Mononuclear cell (primary cell): ENCODE results near the gene SH2D1B. TPM values are rescaled to one million over a fixed set of nuclear protein-coding genes. Genes with fewer than 3 reads are reported as not detected.
"Not testable (repeated sequence)": the region's sequence is repeated elsewhere in the genome, so short reads cannot be mapped to it uniquely, and the experiment has no call there.

Experiments
- H3K27me3 ChIP-seq: 2 replicates; pipeline ENCODE4 v1.6.0; 2011; ENCODE audit warnings: low read length, control low read depth; ENCODE audit not compliant: insufficient read depth
- H3K4me1 ChIP-seq: 2 replicates; pipeline ENCODE4 v1.5.1; 2011; ENCODE audit warnings: mild to moderate bottlenecking, low read length, control low read depth; ENCODE audit not compliant: insufficient read depth
- H3K4me3 ChIP-seq: 2 replicates; pipeline ENCODE4 v1.5.1; 2011; ENCODE audit warnings: mild to moderate bottlenecking, low read length, moderate library complexity
- H3K9me3 ChIP-seq: 2 replicates; pipeline ENCODE4 v1.5.1; 2011; ENCODE audit warnings: low read depth, mild to moderate bottlenecking, control low read depth, low read length
- total RNA-seq: library from RNA; depleted of rRNA; stranded (reverse); fragments of >200 nt; gene quantifications from one replicate; pipeline ENCODE4 v1.2.3, GENCODE V29; 2012

Gene SH2D1B, protein sequence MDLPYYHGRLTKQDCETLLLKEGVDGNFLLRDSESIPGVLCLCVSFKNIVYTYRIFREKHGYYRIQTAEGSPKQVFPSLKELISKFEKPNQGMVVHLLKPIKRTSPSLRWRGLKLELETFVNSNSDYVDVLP
- 14.0 TPM for total RNA-seq

DNA sequence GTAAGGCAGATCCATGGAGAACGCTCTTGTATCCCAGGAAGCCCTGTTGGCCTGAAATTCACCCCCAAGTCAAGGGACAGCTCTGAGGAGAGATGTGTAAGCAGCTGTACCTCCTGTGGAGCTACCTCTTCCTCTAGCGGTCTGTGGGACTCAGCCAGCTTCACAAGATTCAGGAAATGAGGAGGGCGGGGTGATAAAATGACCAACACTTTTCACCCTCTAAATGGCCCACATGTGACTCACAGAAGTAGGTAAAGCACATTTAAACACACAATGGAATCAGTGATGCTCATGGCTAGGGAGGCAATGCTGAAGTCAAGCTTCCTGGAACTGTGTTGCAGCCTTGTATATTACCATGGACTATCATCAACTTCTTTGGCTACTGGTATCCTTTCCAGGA lies at the start of gene SH2D1B:
TSS of gene SH2D1B (minus strand) at position 135 of the 400 bp plus-strand sequence. CDS start at position 15, 120 bp downstream.
- peak within 1 kb of the TSS; percentile 23 for H3K4me3 ChIP-seq
- no peaks in the 10 kb centered on the region for H3K27me3 ChIP-seq
- no peaks in the 10 kb centered on the region for H3K9me3 ChIP-seq
- peaks cover 19% of the 10 kb centered on the region for H3K4me1 ChIP-seq

DNA sequence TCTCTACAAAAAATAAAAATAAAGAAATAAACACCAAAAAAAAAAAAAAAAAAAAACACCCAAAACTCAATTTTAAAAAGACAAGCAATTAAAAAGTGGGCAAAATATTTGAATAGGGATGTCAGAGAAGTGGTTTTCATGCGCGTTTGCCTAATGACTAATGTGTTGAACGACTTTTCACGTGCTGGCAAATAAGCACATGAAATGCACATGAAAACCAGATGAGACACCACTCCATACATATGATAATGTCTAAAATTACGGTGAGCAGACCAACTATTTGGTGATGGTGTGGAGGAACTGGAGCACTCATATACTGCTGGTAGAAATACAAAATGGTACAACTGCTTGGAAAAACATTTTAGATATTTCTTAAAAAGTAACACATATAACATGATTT lies 46.3 kb upstream of the SH2D1B start:
- no peak overlapping the region for H3K4me3 ChIP-seq
- no peaks in the 10 kb centered on the region for H3K9me3 ChIP-seq
- H3K4me1 ChIP-seq, result no peaks in the 10 kb centered on the region
- H3K27me3 ChIP-seq, result no peaks in the 10 kb centered on the region

DNA sequence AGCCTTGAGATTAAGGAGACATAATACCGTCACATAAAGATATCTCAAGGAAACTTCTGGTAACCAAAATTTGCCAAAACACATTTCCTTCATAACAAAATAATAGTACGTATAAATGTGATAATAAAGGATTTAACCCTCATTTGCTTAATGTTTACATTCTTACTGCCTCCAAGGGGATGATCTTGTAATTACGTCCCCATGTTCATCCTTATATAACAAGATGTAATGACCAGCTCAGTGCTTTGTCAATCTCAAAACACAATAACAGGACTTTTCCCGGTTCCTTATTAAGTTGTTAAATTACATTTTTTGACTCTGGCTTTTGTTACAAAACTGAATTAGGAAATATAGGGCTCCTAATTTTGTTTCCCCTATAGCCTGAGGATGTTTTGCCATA lies 44.4 kb upstream of the SH2D1B start:
- H3K27me3 ChIP-seq, result no peaks in the 10 kb centered on the region
- no peak overlapping the region for H3K4me3 ChIP-seq
- no peaks in the 10 kb centered on the region for H3K9me3 ChIP-seq
- no peaks in the 10 kb centered on the region for H3K4me1 ChIP-seq

DNA sequence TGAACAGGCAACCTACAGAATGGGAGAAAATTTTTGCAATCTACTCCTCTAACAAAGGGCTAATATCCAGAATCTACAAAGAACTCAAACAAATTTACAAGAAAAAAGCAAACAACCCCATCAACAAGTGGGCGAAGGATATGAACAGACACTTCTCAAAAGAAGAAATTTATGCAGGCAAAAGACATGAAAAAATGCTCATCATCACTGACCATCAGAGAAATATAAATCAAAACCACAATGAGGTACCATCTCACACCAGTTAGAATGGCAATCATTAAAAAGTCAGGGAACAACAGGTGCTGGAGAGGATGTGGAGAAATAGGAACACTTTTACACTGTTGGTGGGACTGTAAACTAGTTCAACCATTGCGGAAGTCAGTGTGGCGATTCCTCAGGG lies 42.4 kb upstream of the SH2D1B start:
- not testable (repeated sequence) for H3K27me3 ChIP-seq, H3K4me3 ChIP-seq, H3K9me3 ChIP-seq, H3K4me1 ChIP-seq

DNA sequence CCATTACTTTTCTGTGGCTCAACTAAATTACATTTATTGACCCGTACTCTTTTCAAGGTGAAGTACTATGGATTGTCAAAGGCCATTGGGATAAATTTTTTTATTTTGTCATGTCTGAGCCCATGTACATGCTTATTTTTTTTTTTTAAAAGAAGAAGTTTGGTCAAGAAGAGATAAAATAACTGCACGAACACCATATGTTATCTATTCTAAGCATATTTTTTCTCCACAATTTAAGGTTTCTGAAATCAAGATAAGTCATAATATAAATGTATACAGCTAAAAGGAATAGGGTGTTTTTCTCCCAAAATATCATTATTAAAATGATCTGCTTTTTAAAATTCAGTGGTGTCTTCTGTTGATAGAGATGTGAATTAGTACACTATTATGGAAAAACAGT lies 35.0 kb upstream of the SH2D1B start:
- Histone ChIP-seq H3K4me3 (no peak overlapping the region), H3K27me3 (peaks cover 10% of the 10 kb centered on the region), H3K9me3 (no peaks in the 10 kb centered on the region), H3K4me1 (peaks cover 11% of the 10 kb centered on the region)

DNA sequence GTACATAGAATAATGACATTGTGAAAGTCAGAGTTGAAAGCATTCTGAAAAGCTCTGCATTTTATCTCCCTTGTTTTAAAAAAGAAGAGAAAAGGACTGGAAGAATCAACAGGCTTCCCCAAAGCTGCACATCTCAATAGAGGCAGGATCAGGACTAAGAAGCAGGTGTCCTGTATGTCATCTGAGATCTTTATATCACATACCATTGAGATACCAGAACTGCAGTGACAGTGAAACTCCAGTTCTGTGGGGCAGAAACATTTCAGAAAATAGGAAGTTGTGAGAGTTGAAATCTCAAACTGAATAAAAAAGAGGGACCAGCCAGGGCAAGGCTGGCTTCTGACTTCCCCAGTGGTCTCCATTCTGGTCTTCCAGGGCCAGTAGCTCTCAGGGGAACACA lies 33.0 kb upstream of the SH2D1B start:
- Histone ChIP-seq H3K4me1 (peaks cover 11% of the 10 kb centered on the region), H3K4me3 (no peak overlapping the region), H3K27me3 (peaks cover 15% of the 10 kb centered on the region), H3K9me3 (no peaks in the 10 kb centered on the region)

DNA sequence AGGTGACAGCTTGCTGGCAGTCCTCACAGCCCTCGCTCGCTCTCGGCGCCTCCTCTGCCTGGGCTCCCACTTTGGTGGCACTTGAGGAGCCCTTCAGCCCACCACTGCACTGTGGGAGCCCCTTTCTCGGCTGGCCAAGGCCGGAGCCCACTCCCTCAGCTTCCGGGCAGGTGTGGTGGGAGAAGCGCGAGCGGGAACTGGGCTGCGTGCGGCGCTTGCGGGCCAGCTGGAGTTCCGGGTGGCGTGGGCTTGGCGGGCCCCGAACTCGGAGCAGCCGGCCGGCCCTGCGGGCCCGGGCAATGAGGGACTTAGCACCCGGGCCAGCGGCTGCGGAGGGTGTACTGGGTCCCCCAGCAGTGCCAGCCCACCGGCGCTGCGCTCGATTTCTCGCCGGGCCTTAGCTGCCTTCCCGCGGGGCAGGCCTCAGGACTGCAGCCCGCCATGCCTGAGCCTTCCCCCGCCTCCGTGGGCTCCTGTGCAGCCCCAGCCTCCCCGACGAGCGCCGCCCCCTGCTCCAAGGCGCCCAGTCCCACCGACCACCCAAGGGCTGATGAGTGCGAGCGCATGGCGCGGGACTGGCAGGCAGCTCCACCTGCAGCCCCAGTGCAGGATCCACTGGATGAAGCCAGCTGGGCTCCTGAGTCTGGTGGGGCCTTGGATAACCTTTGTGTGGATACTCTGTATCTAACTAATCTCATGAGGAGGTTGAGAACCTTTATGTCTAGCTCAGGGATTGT lies 21.2 kb upstream of the SH2D1B start:
- not testable (repeated sequence) for H3K27me3 ChIP-seq, H3K9me3 ChIP-seq, H3K4me3 ChIP-seq, H3K4me1 ChIP-seq

DNA sequence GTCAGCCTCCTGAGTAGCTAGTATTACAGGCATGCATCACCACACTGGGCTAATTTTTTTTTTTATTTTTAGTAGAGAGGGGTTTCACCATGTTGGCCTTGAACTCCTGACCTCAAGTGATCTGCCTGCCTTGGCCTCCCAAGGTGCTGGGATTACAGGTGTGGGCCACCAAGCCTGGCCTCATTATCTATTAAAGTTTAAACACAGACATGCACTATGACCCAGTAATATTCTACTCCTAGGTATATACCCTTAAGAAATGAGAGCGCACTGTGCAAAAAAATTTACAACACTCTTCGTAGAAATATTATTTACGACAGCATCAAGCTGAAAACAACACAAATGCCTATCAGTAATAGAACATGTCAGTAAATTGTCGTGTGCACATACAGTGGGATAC lies 18.6 kb upstream of the SH2D1B start:
- Histone ChIP-seq H3K9me3 (no peaks in the 10 kb centered on the region), H3K4me1 (no peaks in the 10 kb centered on the region), H3K4me3 (no peak overlapping the region), H3K27me3 (no peaks in the 10 kb centered on the region)

DNA sequence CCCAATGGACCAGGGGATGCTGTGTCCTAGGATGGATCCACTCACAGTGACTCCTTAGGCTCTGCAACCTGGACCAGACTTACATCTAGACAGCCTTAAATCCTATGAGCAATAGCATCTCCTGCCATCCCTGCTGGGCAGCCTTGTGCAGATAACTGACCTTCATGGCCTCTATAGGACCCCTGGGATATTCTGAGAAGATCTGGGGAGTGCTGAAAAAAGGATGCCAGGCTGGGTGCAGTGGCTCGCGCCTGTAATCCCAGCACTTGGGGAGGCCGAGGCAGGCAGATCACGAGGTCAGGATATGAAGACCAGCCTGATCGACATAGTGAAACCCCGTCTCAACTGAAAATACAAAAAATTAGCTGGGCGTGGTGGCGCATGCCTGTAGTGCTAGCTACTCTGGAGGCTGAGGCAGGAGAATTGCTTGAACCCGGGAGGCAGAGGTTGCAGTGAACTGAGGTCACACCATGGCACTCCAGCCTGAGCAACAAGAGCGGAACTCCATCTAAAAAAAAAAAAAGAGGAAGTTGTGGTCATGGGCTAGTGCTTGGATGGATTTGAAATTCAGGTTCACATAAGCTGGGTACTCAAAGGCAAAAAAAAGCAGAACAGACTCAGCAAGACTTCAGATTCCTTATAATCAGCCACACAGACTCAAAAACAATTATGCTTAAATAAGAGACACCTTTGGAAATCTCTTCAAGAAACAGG lies 10.9 kb upstream of the SH2D1B start:
- Histone ChIP-seq H3K9me3 (no peaks in the 10 kb centered on the region), H3K4me1 (peaks cover 39% of the 10 kb centered on the region), H3K27me3 (no peaks in the 10 kb centered on the region), H3K4me3 (no peak overlapping the region)

DNA sequence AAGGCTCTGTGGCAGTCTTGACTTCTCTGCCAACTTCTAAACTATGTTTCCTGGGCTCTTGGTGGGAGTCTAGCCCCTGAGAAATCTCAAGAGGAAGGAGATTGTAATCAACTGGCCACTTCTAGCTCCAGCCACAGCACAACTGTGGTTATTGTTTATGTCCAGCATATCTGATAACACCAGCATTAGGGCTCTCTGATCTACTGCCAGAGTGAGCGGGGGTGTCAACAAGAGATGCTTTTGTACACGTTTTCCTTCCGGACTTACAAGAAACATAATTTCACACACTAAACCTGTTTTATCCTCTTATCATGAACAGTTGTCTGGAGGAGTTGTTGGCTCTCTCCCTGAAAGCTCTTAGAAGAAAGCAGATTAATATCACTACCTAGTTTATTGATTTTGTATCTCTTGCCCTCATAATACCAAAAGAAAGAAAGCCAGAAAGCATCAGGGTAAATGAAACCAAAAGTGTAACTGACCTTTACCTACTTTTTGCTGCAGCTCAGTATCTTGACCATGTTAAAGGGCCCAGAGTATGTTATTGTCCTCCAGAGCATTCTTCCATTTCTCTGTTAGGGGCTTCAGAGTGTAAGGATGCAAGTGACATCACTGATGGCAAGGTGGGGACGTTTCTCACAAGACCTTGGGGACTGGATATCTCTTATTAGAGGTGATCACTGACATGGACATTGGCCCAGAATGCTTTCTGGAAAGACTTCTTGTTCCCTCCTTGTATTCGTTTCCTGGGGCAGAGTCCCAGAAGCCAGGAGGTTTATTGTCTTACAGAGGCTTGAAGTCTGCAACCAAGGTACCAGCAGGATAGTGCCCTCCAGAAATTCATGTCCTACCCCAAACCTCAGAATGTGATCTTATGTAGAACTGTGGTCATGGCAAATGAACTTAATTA lies 9.6 kb upstream of the SH2D1B start:
- no peaks in the 10 kb centered on the region for H3K27me3 ChIP-seq
- peaks cover 39% of the 10 kb centered on the region for H3K4me1 ChIP-seq
- H3K4me3 ChIP-seq, result no peak overlapping the region
- H3K9me3 ChIP-seq, result no peaks in the 10 kb centered on the region

DNA sequence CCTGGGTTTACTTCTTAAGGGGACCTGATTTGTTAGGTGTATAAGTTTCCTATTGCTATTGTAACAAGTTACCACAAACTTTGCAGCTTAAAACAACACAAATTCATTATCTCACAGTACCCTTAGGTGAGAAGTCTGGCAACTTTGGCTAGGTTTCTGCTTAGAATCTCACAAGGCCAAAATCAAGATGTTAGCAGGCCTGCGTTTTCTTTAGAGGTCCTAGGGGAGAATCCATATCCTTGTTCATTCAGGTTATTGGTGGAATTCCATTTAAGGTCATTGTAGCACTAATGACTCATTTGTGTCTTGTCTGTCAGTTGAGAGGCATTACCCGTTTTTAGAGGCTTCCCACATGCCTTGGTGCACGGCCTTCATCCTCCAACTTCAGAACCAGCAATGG lies 8.2 kb upstream of the SH2D1B start:
- Histone ChIP-seq H3K27me3 (no peaks in the 10 kb centered on the region), H3K9me3 (no peaks in the 10 kb centered on the region), H3K4me1 (peaks cover 39% of the 10 kb centered on the region), H3K4me3 (no peak overlapping the region)

DNA sequence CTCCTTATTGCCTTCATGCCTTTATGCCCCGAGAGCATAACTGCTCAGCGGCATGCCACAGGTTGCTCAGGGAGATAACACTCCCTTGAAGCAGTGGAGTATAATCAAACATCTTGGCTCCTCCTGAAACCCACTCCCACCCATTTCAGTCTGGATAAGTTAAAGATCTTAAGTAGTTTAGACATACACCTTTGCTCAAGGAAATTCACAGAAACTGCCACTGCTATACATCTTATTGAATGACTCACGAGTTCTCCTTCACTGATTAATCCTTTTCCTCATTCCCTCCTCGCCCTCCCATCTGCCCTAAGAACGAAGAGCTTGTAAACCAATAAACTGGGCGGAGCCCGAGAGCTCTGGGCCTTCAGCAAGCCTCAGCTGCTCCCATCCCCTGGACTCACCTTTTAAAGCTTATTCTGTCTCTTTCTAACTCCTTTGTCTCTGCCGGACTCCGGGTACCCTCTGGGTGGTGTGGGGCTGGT lies 7.6 kb upstream of the SH2D1B start:
- H3K9me3 ChIP-seq, H3K27me3 ChIP-seq, H3K4me3 ChIP-seq: not testable (repeated sequence)
- peaks cover 33% of the 10 kb centered on the region for H3K4me1 ChIP-seq

DNA sequence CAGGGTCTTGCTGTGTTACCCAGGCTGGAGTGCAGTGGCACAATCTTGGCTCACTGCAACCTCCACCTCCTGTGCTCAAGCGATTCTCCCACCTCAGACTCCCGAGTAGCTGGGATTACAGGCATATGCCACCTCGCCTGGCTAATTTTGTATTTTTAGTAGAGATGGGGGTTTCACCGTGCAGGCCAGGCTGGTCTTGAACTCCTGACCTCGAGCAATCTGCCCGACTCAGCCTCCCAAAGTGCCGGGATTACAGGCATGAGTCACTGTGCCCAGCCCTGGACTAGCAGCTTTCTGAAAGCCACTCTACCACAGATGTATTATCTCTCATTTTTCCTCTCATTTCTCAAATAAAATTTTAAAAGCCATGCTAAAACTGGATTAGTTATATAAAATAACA lies 6.6 kb upstream of the SH2D1B start:
- H3K4me1 ChIP-seq, result peaks cover 24% of the 10 kb centered on the region
- H3K4me3 ChIP-seq, H3K9me3 ChIP-seq, H3K27me3 ChIP-seq: not testable (repeated sequence)

DNA sequence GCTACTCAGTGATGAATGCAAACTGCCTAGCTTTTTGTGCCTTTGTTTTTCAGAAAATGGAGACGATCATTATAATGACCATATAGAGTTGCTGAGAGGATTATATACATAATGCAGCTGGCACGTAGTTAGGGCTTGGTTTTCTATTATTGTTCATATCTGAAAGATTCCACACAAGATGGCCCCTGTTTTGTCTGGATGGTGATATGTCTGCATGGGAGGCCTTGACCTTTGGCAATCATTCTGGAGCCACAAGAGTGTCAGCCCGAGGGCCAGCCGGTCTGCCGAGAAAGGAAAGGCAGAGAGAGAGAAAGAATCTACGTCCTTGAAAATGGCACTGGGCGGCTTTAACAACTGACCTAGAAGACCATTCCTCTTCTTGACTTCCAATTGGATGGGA lies 5.7 kb upstream of the SH2D1B start:
- H3K4me3 ChIP-seq, result no peak overlapping the region
- peaks cover 21% of the 10 kb centered on the region for H3K4me1 ChIP-seq
- no peaks in the 10 kb centered on the region for H3K9me3 ChIP-seq
- H3K27me3 ChIP-seq, result no peaks in the 10 kb centered on the region

DNA sequence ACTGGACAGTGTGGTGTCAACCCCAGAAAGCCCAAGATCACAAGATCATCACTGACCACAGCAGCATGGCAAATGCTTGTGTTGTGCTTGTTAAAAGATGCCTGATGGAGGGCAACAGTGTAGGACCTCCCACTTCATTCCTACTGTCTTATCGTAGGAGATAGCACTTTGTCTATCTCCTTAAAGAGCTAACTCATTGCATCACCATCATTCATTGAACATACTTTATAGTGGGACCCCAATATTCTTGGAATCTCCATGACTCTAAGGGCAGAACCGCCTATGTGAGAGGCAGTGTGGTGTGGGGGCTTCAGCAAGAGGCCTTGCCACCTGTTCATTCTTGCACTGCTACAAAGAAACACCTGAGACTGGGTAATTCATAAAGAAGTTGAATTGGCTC lies 5.0 kb upstream of the SH2D1B start:
- no peaks in the 10 kb centered on the region for H3K27me3 ChIP-seq
- H3K4me3 ChIP-seq, result no peak overlapping the region
- no peaks in the 10 kb centered on the region for H3K9me3 ChIP-seq
- peaks cover 21% of the 10 kb centered on the region for H3K4me1 ChIP-seq
